ENCODE data around the gene CDK12.

GRCh38 chr17:39534768-39535405 lies 73.6 kb downstream of the CDK12 start:
- TF ChIP-seq CTCF (IDR thresholded peaks at IDR 0.05; ENCODE audit: low read depth, low read length, poor library complexity, severe bottlenecking) (no peak), EZH2phosphoT487 (IDR thresholded peaks at IDR 0.05; ENCODE audit: borderline replicate concordance, low read length) (no peak)
